ENCODE measurements around the gene RTEL1.
"Not testable (repeated sequence)": the region's sequence is repeated elsewhere in the genome, so short reads cannot be mapped to it uniquely, and the experiment has no call there.

The RTEL1 gene

GRCh38 chr20:63709149-63709527 lies 51.0 kb downstream of the RTEL1 start:
- in situ Hi-C loops (cut with HindIII; ENCODE audit: low sequenced_read_pairs), result no loop called here
- TF ChIP-seq CTCF (IDR thresholded peaks at IDR 0.05; ENCODE audit: low read depth, low read length), result no peak
- no peak for DNase-seq (ENCODE audit: low read depth, low spot score)
- H3K4me3 ChIP-seq (ENCODE audit: low read depth, low read length), result peak overlapping the region; percentile 74

GRCh38 chr20:63711085-63711645 lies 53.1 kb downstream of the RTEL1 start:
- in situ Hi-C loops (cut with HindIII; ENCODE audit: low sequenced_read_pairs), result no loop called here
- no peak for DNase-seq (ENCODE audit: low read depth, low spot score)
- no peak for TF ChIP-seq CTCF (IDR thresholded peaks at IDR 0.05; ENCODE audit: low read depth, low read length)
- H3K4me3 ChIP-seq (ENCODE audit: low read depth, low read length), result no peak overlapping the region

- no peak for TF ChIP-seq CTCF (IDR thresholded peaks at IDR 0.05; ENCODE audit: low read depth, low read length)
- DNase-seq (ENCODE audit: low read depth, low spot score), result no peak
- in situ Hi-C loops (cut with HindIII; ENCODE audit: low sequenced_read_pairs), result no loop called here
- no peak overlapping the region for H3K4me3 ChIP-seq (ENCODE audit: low read depth, low read length)
These were observed 54.1 kb downstream of the RTEL1 start for GRCh38 chr20:63712191-63712590.

- H3K4me3 ChIP-seq (ENCODE audit: low read depth, low read length), result no peak overlapping the region
- no peak for TF ChIP-seq CTCF (IDR thresholded peaks at IDR 0.05; ENCODE audit: low read depth, low read length)
- in situ Hi-C loops (cut with HindIII; ENCODE audit: low sequenced_read_pairs), result no loop called here
- no peak for DNase-seq (ENCODE audit: low read depth, low spot score)
These were observed 56.7 kb downstream of the RTEL1 start for GRCh38 chr20:63714858-63715257.

- no peak overlapping the region for H3K4me3 ChIP-seq (ENCODE audit: low read depth, low read length)
- no peak for TF ChIP-seq CTCF (IDR thresholded peaks at IDR 0.05; ENCODE audit: low read depth, low read length)
- no peak for DNase-seq (ENCODE audit: low read depth, low spot score)
- in situ Hi-C loops (cut with HindIII; ENCODE audit: low sequenced_read_pairs), result no loop called here
These were observed 60.9 kb downstream of the RTEL1 start for GRCh38 chr20:63718996-63719395.

- H3K4me3 ChIP-seq (ENCODE audit: low read depth, low read length); DNase-seq (ENCODE audit: low read depth, low spot score); in situ Hi-C loops (cut with HindIII; ENCODE audit: low sequenced_read_pairs): not testable (repeated sequence)
These were observed 65.0 kb downstream of the RTEL1 start for GRCh38 chr20:63722967-63723622.

GRCh38 chr20:63730189-63730733 lies 72.1 kb downstream of the RTEL1 start:
- DNase-seq (ENCODE audit: low read depth, low spot score); in situ Hi-C loops (cut with HindIII; ENCODE audit: low sequenced_read_pairs); H3K4me3 ChIP-seq (ENCODE audit: low read depth, low read length): not testable (repeated sequence)
